GM06990 (cell line): ENCODE data around the gene CD4.

ENCODE experiments used
- DNase-seq: peaks from one replicate; pipeline ENCODE4 v3.0.0-alpha.2; 2011; ENCODE audit not compliant: insufficient read length; ENCODE audit errors: extremely low read depth
- H3K27me3 ChIP-seq: replicated peaks from 2 replicates; pipeline ENCODE4 v1.6.0; 2011; ENCODE audit warnings: low read length; ENCODE audit not compliant: control insufficient read depth, insufficient read depth
- H3K36me3 ChIP-seq: 2 replicates; pipeline ENCODE4 v1.5.1; 2011; ENCODE audit warnings: low read length; ENCODE audit not compliant: control insufficient read depth, insufficient read depth
- H3K4me3 ChIP-seq: replicated peaks from 2 replicates; pipeline ENCODE4 v1.5.1; 2011; ENCODE audit warnings: low read depth, mild to moderate bottlenecking, control low read depth, low read length
- CTCF ChIP-seq: IDR thresholded peaks from 2 replicates; pipeline ENCODE4 v1.5.1; 2011; ENCODE audit warnings: low read length, control low read depth, mild to moderate bottlenecking, inconsistent platforms; ENCODE audit not compliant: insufficient read depth, poor library complexity, severe bottlenecking

CD4 gene

GRCh38 chr12:6773590-6774351 lies 15.6 kb upstream of the CD4 start:
- no peaks in the 10 kb centered on the region for H3K27me3 ChIP-seq
- H3K4me3 ChIP-seq = peak overlapping the region; percentile 45
- no peak for DNase-seq
- H3K36me3 ChIP-seq = no peaks in the 10 kb centered on the region; the same call in none of the 2 replicates
- no peak for TF ChIP-seq CTCF

GRCh38 chr12:6774499-6775062 lies 14.7 kb upstream of the CD4 start:
- TF ChIP-seq CTCF = no peak
- Histone ChIP-seq H3K4me3 (no peak overlapping the region), H3K27me3 (no peaks in the 10 kb centered on the region)

GRCh38 chr12:6775185-6776174 lies 13.8 kb upstream of the CD4 start:
- no peaks in the 10 kb centered on the region for H3K27me3 ChIP-seq
- no peak for DNase-seq
- no peak overlapping the region for H3K4me3 ChIP-seq
- TF ChIP-seq CTCF = no peak
- no peaks in the 10 kb centered on the region; the same call in none of the 2 replicates for H3K36me3 ChIP-seq

More at GRCh38 chr12:6774499-6775062, 14.7 kb upstream of the CD4 start:
- no peak for DNase-seq
- H3K36me3 ChIP-seq = no peaks in the 10 kb centered on the region; the same call in none of the 2 replicates

- no peak for DNase-seq
- H3K36me3 ChIP-seq = no peaks in the 10 kb centered on the region; the same call in none of the 2 replicates
- no peak overlapping the region for H3K4me3 ChIP-seq
- no peaks in the 10 kb centered on the region for H3K27me3 ChIP-seq
- TF ChIP-seq CTCF = no peak
Measured at GRCh38 chr12:6777386-6777785, 11.9 kb upstream of the CD4 start.

- Histone ChIP-seq H3K4me3 (no peak overlapping the region; the same call in 1 of the 2 replicates), H3K36me3 (no peaks in the 10 kb centered on the region; the same call in none of the 2 replicates), H3K27me3 (no peaks in the 10 kb centered on the region)
- no peak for TF ChIP-seq CTCF
- no peak for DNase-seq
Measured at GRCh38 chr12:6778217-6778573, 11.1 kb upstream of the CD4 start.
